Stimulated activated CD8-positive, alpha-beta memory T cell treated with anti-CD3 and anti-CD28 coated beads, Interleukin-2, amount 100 ng/mL, for 48 hours (primary cell): ENCODE data around the gene CUTC.

Source experiments
- DNase-seq, 2 donors: peaks; one replicate each; pipeline ENCODE4 v3.0.0-alpha.2; 2020; ENCODE audit warnings: low read depth in 2 of 2

The CUTC gene

DNA sequence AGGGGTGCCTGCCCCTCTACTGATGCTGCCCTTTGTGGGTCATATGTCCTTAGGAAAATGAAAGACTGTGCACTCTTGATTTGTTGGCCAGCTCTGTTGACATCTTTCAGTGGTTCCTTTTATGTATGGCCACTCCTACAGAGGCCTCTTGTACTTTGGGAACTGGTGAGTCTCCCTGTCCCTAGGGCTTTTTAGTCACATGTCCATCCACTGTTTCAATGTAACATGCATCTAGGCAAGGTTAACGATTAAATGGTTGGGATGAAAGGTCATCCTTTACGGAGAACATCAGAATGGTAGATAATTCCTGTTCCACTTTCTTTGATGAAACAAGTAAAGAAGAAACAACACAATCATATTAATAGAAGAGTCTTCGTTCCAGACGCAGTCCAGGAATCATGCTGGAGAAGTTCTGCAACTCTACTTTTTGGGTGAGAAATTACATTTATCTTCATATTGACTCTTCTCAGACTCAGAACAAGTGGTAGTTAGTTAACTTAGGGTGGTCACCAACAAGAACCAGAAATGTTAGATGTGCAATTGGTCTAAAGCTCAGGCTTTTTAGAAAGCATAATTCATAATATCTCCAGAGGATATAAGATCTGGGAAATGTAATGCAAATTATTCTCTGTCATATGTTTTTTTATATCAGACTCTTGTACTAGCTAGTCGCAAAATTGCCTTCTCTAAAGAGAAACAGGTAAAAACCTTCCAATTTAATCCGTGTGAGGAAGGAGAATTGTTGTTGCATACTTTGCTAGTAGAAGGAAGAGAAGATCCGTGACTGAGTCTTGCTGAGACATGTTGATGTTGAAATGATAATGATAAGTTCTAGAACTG, 50.6 kb downstream of the CUTC start, which contains the start of gene ABCC2:
TSS of gene ABCC2 (plus strand) at position 194 of the 840 bp plus-strand sequence. CDS start at position 399, 205 bp downstream.
- DNase-seq: no peak

DNA sequence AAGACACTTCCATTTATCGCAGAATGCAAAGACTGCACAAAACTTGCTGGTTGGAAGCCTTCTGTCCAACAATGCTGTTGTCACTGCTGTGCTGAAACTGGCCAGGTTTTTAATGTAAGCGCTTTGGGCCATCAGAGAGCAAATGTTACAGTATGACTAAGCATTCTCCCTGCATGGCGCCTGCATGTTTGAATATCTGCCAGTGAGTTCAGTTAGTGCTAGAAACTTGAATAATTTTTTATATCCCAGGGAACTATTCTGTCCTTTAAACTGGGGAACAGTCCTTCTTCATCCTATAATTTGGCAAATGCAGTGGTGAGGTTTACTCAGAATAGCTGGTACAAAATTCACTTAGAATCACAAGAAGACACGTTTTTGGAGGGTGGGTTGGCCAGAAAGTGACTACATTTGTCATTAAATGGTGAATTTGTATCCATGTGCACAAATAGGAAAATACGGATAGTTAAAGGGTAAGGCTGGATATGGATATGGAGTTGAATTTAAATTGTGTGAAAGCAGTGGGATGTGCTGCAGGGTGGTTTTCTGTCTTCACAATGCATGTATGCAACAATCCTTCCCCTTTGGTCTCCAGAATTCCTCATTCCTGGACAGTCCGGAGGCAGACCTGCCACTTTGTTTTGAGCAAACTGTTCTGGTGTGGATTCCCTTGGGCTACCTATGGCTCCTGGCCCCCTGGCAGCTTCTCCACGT, 52.1 kb downstream of the CUTC start:
- DNase-seq: no peak

DNA sequence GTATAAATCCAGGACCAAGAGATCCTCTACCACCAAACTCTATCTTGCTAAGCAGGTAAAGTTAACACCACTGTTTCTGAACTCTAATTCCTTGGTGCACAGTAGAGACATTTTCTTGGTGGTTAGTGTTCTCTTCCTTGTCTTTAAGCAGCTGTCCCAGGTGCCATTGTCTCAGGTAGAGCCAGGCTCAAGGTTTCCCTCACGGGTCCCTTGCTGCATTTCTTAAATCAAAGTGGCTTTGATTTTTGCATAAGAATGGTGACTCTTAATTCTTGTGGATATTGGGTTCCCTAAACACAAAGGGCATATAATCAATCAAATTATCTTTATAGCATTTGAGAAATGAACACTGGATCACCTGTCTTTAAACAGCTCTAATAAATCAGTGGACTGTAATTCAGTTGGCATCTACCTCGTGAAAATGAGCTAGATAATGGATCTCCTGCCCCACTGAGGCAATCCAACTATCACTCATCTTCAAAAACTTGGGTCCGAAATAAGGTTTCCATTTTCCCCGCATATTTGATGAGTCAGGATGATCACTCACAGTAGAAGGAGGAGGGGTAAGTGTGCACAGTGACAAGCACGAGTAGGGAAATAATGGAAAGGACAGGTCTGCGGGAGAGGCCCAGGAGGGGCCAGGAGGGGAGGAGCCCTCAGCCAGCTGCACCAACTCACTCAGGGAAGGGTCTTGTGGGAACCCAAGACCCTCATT, 52.9 kb downstream of the CUTC start:
- no peak for DNase-seq

DNA sequence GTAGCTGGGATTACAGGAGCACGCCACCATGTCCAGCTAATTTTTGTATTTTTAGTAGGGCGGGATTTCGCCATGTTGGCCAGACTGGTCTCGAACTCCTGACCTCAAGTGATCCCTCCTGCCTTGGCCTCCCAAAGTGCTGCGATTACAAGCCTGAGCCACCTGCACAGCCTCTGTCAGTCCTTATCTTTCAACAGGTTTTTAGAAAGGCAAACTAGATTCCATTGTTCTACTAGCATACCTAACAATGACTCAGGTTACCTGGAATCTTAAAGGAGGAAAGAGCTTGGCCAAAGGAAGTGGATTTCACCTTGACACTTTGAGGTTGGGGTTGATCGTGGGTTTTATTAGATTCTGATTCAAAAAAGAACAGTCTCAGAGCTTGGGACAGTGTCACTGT, 53.6 kb downstream of the CUTC start:
- DNase-seq: no peak

DNA sequence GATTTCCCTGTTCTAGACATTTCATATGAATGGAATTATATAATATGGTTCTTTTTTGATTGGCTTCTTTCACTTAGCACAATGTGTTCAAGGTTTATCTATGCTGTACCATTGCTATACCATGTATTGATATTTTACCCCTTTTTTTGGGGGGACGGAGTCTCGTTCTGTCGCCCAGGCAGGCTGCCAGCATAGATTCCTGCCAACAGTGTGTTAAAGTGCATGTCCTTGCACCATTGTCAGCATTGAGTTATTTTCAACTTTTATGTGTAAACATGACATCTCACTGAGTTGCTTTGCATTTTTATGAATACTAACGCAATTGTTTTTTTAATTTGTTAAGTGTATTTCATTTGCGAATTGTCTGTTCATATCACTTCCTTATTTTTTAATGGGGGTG, 55.3 kb downstream of the CUTC start:
- DNase-seq: no peak

DNA sequence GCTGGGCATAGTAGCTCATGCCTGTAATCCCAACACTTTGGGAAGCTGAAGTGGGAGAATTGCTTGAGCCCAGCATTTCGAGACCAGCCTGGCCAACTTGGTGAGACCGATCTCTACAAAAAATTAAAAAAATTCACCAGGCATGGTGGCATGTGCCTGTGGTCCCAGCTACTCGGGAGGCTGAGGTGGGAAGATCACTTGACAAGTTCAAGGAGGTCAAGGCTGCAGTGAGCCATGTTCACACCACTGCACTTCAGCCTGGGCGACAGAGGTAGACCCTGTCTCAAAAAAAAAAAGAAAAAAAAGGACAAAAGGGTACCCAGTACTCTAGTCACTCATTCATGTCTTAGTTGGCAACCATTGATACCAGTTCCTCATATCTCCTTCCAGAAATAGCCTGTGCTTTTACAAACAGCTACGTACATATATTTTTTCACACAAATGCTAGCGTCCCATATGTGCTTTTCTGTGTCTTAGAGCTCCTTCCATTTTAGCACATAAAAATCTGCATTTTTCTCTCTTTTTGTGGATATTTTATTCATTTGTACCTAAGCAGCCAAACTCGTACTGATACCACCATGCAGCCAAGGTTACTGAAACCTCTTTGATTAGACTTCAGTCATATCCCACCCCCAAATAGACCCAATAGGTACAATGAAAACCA, 55.9 kb downstream of the CUTC start:
- DNase-seq: no peak

DNA sequence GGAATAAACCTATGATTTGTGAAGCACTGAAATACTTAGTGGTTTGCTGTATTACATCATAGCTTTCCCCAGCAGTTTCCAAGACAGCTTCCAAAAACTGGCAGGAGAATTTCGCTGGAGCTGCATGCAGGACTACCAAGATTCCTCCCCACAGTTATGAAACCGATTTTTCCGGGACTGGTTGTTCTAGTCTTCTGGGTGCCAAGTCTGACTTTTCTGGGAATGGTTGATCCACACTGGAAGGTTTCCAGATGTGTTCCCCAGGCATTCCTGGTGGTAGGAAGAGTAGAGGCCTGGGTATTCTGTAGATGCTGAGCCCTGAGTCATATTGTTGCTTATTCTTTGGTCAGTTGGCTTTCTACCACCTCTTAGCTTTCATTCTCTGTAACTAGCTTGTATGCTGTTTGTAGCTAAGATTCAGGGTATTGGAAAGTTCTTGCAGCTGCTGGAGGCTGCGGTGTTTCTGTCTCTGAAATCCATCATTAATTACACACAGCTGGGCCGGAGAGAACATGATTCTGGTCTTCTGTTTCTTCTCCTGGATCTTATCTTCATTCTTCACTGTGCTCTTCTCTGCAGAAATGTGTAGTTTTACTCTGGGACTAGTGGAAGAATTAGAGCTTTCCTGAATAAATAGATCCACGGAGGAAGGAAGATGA, 56.7 kb downstream of the CUTC start:
- DNase-seq: no peak

DNA sequence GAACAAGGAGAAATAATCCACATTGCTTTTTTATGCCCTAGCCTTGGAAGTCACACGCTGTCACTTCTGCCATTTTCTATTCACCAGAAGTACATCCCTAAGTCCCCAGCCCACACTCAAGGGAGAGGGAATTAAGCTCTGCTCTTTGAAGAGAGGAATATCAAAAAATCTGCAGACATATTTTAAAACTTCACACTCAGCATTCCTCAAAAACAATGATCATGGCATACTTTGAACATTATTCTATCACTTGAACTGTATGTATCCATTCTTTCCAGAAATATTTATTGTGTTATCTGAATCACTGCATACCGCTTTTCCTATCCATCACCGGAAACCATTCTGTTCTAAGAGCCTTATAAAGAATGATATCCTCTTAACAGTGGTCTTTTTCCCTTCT, 59.8 kb downstream of the CUTC start:
- no peak for DNase-seq

DNA sequence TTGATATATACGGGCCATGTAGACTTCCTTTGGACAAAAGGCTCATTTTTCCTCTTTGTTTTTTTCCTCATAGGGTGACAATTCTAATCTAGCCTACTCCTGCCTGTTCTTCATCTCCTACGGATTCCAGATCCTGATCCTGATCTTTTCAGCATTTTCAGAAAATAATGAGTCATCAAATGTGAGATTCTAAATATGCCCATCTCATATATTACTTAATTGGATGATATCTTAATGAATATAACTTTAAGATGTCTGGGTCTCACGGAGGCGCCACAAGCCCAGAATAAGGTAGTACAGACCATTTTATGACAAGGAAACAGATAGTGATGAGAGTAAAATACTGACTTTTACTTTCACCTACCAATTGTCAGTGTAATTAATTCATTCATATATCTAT, 61.8 kb downstream of the CUTC start:
- no peak for DNase-seq

DNA sequence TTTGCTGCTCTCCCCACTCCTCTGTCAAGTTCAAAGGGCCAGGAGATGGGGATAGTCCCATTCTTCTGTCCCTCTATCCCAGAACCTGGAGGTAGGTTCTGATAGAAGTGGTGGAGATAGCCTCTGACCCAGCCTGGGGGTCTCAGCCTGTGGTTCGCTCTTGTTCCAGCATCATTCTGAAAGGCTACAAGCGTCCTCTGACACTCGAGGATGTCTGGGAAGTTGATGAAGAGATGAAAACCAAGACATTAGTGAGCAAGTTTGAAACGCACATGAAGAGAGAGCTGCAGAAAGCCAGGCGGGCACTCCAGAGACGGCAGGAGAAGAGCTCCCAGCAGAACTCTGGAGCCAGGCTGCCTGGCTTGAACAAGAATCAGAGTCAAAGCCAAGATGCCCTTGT, 64.9 kb downstream of the CUTC start:
- no peak for DNase-seq

DNA sequence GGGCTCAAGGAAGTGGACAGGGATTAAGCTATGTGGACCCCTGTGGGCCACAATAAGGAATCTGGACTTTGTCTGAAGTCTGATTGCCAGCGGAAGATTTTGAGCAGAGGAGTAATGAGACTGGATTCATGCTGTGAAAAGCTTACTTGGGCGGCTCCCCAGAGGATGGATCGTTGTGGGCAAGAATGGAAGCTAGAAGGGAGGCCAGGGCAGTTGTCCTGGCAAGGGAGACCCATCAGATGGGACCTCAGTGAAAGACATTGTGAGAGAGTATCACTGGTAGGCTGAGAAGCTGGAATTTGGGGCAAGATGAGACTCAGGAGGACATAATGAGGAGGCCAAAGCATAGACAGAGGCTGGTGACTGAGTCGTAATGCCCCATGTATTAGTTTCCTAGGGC, 66.0 kb downstream of the CUTC start:
- DNase-seq: no peak

DNA sequence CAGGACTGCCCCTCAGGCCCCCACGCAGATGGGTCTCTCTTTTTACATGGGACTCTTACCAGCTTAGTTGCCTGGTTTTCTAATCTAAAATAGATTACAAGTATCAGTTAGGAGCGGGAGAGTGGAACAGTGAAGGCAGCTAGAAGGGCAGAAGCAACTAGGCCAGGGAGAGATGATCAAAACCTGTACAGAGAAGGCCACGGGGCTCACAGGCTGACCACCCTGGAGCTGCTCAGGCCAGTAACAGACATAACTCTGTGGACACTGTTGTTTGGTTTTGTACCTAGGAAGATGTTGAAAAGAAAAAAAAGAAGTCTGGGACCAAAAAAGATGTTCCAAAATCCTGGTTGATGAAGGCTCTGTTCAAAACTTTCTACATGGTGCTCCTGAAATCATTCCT, 66.9 kb downstream of the CUTC start:
- DNase-seq: no peak

DNA sequence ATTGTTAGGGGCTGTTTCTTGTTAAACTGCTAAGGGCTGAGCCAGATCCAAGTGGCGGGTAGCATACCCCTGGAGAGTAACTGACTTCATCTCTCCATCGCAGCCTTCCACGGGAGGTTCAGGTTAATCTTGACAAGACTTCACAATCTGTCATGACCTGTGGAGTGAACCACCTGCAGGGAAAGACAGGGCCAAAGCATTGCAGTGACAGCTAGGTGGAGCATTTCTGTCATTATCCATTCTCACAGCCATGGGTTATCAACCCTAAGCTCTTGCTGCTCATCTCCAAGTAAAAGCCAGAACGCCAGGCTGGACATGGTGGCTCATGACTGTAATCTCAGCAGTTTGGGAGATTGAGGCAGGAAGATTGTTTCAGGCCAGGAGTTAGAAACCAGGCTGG, 67.6 kb downstream of the CUTC start:
- no peak for DNase-seq

DNA sequence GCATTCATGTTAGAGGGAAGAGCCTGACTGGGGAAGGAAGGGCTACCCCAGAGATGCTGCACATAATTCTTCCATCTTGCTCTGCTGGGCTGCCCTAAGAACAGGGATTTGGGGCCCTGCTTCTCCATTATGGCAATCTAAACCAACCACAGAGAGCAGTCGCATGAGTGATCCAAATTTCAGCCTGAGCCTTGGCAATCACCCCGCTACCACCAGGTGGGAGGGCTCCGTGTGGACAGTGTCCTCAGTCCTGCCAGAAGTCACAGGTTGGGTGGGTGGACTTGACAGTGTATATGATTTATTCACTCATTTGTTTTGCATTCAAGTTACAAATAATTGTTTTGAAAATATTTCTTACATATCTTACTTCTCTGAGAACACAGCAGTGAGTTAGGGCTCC, 72.4 kb downstream of the CUTC start:
- DNase-seq: no peak

DNA sequence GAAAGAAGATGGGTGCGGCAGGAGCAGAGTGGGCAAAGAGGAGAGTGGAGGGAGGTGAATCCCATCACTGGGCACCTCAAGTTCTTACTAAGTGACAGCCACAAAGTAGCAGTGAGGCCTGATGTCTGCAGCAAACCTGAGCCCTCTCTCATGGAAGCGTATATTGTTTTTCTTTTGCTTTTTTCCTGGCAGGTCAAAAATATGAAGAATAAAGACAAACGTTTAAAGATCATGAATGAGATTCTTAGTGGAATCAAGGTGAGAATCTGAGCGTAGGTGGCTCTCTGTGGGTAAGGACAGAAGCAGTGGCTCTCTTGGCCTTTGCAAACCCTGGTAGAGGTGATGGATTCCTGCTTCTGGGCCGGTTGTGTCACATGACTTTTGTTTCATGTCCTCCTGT, 73.2 kb downstream of the CUTC start:
- no peak for DNase-seq
